Heart left ventricle (tissue), 16 donors: Measurements from ENCODE around the gene SIRT5. TPM values are rescaled to one million over a fixed set of nuclear protein-coding genes. Genes with fewer than 3 reads are reported as not detected.
A peak's percentile ranks its signal among the peaks of the same experiment; 100 is the strongest.

ENCODE experiments used
- ATAC-seq, 4 donors: fragments of 200-7000 bp; cut with Tn5 transposase; one replicate each; pipeline ENCODE4 v1.9.1; 2020 to 2022; ENCODE audit warnings: moderate library complexity in 4 of 4, mild to moderate bottlenecking in 3 of 4, moderate number of reproducible peaks in 1 of 4
- DNase-seq, 5 donors: peaks; one replicate each; pipeline ENCODE4 v3.0.0-alpha.2; 2020
- H3K27ac ChIP-seq, 12 donors: fragments of 200-600 bp; sonication (generic) in 4 of 12; one replicate each; pipeline versions ENCODE4 v1.5.0 to v1.8.0; 2016 to 2022; ENCODE audit warnings: mild to moderate bottlenecking in 2 of 12
- H3K27me3 ChIP-seq, 9 donors: fragments of 200-600 bp; sonication (generic) in 2 of 9; one replicate each; pipeline versions ENCODE4 v1.5.1 to v1.8.0; 2016 to 2022; ENCODE audit warnings: mild to moderate bottlenecking in 3 of 9
- H3K36me3 ChIP-seq, 9 donors: fragments of 200-600 bp; sonication (generic) in 2 of 9; one replicate each; pipeline versions ENCODE4 v1.5.0 to v1.8.0; 2018 to 2022; ENCODE audit warnings: mild to moderate bottlenecking in 2 of 9
- H3K4me1 ChIP-seq, 12 donors: fragments of 200-600 bp; sonication (generic) in 4 of 12; one replicate each; pipeline versions ENCODE4 v1.5.0 to v1.8.0; 2016 to 2022; ENCODE audit warnings: mild to moderate bottlenecking in 3 of 12
- H3K4me3 ChIP-seq, 12 donors: fragments of 200-600 bp; sonication (generic) in 4 of 12; one replicate each; pipeline versions ENCODE4 v1.5.0 to v1.8.0; 2017 to 2022; ENCODE audit warnings: mild to moderate bottlenecking in 9 of 12, moderate library complexity in 4 of 12
- H3K9me3 ChIP-seq, 12 donors: fragments of 200-600 bp; sonication (generic) in 4 of 12; one replicate each; pipeline versions ENCODE4 v1.5.0 to v1.8.0; 2016 to 2022; ENCODE audit warnings: mild to moderate bottlenecking in 1 of 12
- POLR2A ChIP-seq, 2 donors: fragments of 450-650 bp; IDR thresholded peaks; one replicate each; pipeline ENCODE4 v1.6.1; 2017; ENCODE audit warnings: antibody characterized with exemption in 2 of 2, mild to moderate bottlenecking in 2 of 2, moderate library complexity in 2 of 2
- WGBS, 4 donors: extraction: QIAGEN DNeasy Blood & Tissue Kit in 2 of 4; methylation state at CpG; one replicate each; pipeline versions ENCODE4 v1.1.5 to v1.1.7; 2013 to 2018; 5-methylcytosine and 5-hydroxymethylcytosine counted together
- intact Hi-C, 10 donors: fragments of 100-400 bp; cut with DNase I; formaldehyde crosslinking; loops; one replicate each; pipeline versions ENCODE4 v1.11.1 to v1.14.2; 2022
- polyA plus RNA-seq, 2 donors: library from polyadenylated mRNA; stranded (reverse); fragments of 200-250 nt; gene quantifications; one replicate each; pipeline ENCODE4 v1.2.3, GENCODE V29; 2013
- total RNA-seq, 9 donors: library from RNA; depleted of rRNA in 2 of 9; stranded (reverse); fragments of >200 nt in 2 of 9; fragmentation: NEBNext Ultra II Directional in 3 of 9; extraction: Animal tissue kit (Norgen Biotek cat#: 25700) in 3 of 9; gene quantifications; one replicate each; pipeline versions ENCODE4 v1.1.0 to v1.2.4, GENCODE V29; 2016 to 2023
- TF ChIP-seq, protein P1 (sequence below), 12 donors: fragments of 200-600 bp; sonication (generic) in 4 of 12; IDR thresholded peaks; one replicate each; pipeline versions ENCODE4 v1.5.0 to v1.8.0; 2018 to 2022; ENCODE audit warnings: antibody characterized with exemption in 12 of 12, mild to moderate bottlenecking in 5 of 12
- donor health status: ischemic (EF 13 %, LVEDD 7.1; RV severe dilation, severe dysfunction).
- donor health status: healthy with polysubstance abuse.
- donor health status: DM: no; HTN: yes; CAD: no.
- donor health status: DM: no; HTN: no; CAD: no.
- donor health status: ischemic (EF 25% LVEDD 6.9; RV normal size, moderate dysfunction).
- donor health status: ischemic (EF 25% LVEDD 5.7; RV mildly dilated, moderate dysfunction).
- donor health status: healthy.
- donor health status: DM: yes; HTN: yes; CAD: no.
- donor health status: ischemic (EF 35%, LVEDD 5.7; RV mildly dilated, moderate dysfunction).
- donor health status: nonischemic (EF 11% LVEDD 7.7; RV severe dilation, severe dysfunction).
- donor health status: DM: yes; HTN: yes; CAD: no.
- donor health status: PGD.
- donor health status: ischemic (EF 29% LVEDD 5.4; RV normal size, mild dysfunction).
- donor health status: nonischemic (EF 23%, LVEDD 6.1; RV moderate dilation, normal function).

SIRT5 gene
- total and polyA plus RNA-seq, 11 donors: 13.1 to 60.0 (median 37.1) TPM

DNA sequence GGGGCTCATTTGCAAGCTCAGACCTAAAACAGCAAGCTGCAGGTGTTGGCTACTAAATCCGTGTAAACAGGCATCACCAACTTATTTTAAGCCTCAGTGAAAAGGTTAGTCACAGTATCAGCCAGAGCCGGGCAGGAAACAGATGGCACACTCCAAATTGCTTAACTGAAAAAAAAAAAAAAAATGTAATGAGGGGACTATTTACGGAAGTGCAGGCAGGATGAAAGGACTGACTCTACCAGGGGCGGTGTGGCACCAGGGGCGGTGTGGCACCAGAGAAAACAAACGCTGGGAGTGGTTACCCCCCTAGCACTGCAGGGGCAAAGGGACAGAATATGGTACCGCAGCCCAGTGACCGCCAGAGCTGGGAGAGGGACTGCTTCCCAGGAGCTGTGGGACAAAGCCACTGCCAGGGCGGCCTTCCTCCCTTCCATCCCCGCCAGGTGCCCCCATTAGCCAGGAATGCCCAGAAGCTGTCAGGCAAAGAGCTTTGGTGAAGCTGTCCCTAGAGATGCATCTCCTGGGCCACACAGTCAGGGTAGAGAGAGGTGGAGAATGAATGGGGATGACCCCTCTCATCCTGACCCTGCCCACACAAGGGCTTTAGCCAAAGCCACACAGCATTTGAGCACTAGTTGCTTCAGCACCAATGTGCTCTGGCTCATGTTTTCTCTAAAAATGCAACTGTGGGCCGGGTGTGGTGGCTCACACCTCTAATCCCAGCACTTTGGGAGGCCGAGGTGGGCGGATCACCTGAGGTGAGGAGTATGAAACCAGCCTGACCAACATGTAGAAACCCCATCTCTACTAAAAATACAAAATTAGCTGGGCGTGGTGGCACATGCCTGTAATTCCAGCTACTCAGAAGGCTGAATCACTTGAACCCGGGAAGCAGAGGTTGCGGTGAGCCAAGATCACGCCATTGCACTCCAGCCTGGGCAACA is 47.4 kb upstream of the SIRT5 start:
- Histone ChIP-seq H3K27ac (peak overlapping the region; percentile 26 to 88 (median 76)), H3K36me3 (no peaks in the 10 kb centered on the region), H3K4me3 (no peak overlapping the region), H3K27me3 (no peaks in the 10 kb centered on the region), H3K9me3 (no peaks in the 10 kb centered on the region), H3K4me1 (peaks cover 3 to 57% (median 34%) of the 10 kb centered on the region in 12 donors)
- DNase-seq (peak in 3 of 5 donors; percentile 52 to 60 (median 53)), ATAC-seq (peak; percentile 44 to 82 (median 66))
- TF ChIP-seq, protein P1, sequence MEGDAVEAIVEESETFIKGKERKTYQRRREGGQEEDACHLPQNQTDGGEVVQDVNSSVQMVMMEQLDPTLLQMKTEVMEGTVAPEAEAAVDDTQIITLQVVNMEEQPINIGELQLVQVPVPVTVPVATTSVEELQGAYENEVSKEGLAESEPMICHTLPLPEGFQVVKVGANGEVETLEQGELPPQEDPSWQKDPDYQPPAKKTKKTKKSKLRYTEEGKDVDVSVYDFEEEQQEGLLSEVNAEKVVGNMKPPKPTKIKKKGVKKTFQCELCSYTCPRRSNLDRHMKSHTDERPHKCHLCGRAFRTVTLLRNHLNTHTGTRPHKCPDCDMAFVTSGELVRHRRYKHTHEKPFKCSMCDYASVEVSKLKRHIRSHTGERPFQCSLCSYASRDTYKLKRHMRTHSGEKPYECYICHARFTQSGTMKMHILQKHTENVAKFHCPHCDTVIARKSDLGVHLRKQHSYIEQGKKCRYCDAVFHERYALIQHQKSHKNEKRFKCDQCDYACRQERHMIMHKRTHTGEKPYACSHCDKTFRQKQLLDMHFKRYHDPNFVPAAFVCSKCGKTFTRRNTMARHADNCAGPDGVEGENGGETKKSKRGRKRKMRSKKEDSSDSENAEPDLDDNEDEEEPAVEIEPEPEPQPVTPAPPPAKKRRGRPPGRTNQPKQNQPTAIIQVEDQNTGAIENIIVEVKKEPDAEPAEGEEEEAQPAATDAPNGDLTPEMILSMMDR (IDR thresholded peaks at IDR 0.05): peak in 1 of 12 donors; percentile 7
- TF ChIP-seq POLR2A (IDR thresholded peaks at IDR 0.05): no peak
- WGBS, 4 donors: 54 to 58% (median 55%) methylated on average over 17 of the region's 17 CpGs
- intact Hi-C loops: loop anchor here in 4 of 10 donors (5.0 kb wide), 2 partner anchors 40 to 110 kb away; partner anchors contain the start of gene GFOD1 (in 3 of the 4)

DNA sequence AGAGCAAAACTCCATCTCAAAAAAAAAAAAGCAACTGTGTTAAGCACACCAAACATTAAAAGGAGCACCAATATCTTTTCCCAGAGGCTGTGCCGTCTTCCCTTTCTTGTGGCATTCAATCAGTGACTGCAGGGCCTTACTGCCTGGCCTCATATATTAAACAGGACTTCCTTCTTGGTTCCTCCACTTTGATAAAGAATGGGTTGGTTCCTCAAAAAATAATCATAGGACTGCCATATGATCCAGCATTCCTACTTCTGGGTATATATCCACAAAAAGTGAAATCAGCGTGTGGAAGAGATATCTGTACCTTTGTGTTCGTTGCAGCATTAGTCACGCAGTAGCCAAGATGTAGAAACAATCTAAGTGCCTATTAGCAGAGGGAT is 46.7 kb upstream of the SIRT5 start:
- Histone ChIP-seq H3K27me3 (no peaks in the 10 kb centered on the region), H3K4me3 (no peak overlapping the region), H3K27ac (peak overlapping the region in 11 of 12 donors; percentile 26 to 88 (median 76)), H3K36me3 (no peaks in the 10 kb centered on the region), H3K9me3 (no peaks in the 10 kb centered on the region), H3K4me1 (peaks cover 3 to 57% (median 34%) of the 10 kb centered on the region in 12 donors)
- no peak for ATAC-seq
- DNase-seq: no peak
- 78 to 87% (median 82%) methylated on average over 4 of the region's 4 CpGs for WGBS, 4 donors
- intact Hi-C loops: loop anchor here in 4 of 10 donors (5.0 kb wide), 2 partner anchors 40 to 110 kb away; partner anchors contain the start of gene GFOD1 (in 3 of the 4)
- no peak for TF ChIP-seq POLR2A (IDR thresholded peaks at IDR 0.05)
- TF ChIP-seq, protein P1 (IDR thresholded peaks at IDR 0.05): no peak

DNA sequence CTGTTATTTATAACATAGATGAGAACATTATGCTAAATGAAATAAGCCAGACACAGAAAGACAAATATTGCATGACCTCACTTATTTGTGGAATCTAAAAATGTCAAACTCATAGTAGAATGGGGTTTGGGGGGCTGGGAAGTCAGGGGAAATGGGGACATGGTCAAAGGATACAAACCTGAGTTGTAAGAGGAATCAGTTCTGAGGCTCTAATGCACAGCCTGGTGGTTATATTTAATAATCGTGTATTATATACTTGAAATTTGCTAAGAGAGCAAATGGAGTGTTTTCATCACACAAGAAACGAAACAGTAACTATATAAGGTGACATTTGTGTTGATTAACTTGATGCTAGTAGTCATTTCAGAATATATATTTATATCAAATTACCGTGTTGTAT is 46.2 kb upstream of the SIRT5 start:
- Histone ChIP-seq H3K27ac (peak overlapping the region in 9 of 12 donors; percentile 25 to 88 (median 75)), H3K27me3 (no peaks in the 10 kb centered on the region), H3K9me3 (no peaks in the 10 kb centered on the region), H3K4me3 (no peak overlapping the region), H3K4me1 (peaks cover 3 to 52% (median 34%) of the 10 kb centered on the region in 12 donors), H3K36me3 (no peaks in the 10 kb centered on the region)
- DNase-seq: no peak
- 38 to 52% (median 44%) methylated on average over 3 of the region's 3 CpGs for WGBS, 4 donors
- peak in 1 of 4 donors; percentile 24 for ATAC-seq
- intact Hi-C loops: loop anchor here in 4 of 10 donors (5.0 kb wide), 2 partner anchors 41 to 111 kb away; partner anchors contain the start of gene GFOD1 (in 3 of the 4)
- TF ChIP-seq POLR2A (IDR thresholded peaks at IDR 0.05): no peak
- TF ChIP-seq, protein P1 (IDR thresholded peaks at IDR 0.05): peak in 5 of 12 donors; percentile 7 to 35 (median 23)
